GM13976 (cell line): ENCODE measurements around the gene TADA2A.

Experiments
- DNase-seq: peaks from one replicate; pipeline ENCODE4 v3.0.0; 2012; ENCODE audit warnings: low spot score
- in situ Hi-C: fragments of 300-500 bp; cut with MboI; formaldehyde crosslinking; loops from one replicate; pipeline ENCODE4 v1.12.0; 2022; ENCODE audit warnings: low sequenced_read_pairs, mixed read lengths, inconsistent platforms; ENCODE audit not compliant: unreplicated experiment
- TF ChIP-seq, protein P1 (sequence below): IDR thresholded peaks from 2 replicates; pipeline ENCODE4 v1.5.1; 2012; ENCODE audit warnings: borderline replicate concordance, mild to moderate bottlenecking; ENCODE audit not compliant: insufficient read depth; ENCODE audit errors: extremely low read depth, missing control alignments, control extremely low read depth

TADA2A gene

GRCh38 chr17:37406635-37407461, at the start of gene TADA2A, which contains the start of gene ACACA:
TADA2A (plus strand) TSS chr17:37406886; CDS start chr17:37411366, 4,480 bp downstream.
ACACA (minus strand) TSS chr17:37406836; CDS start chr17:37406299, 537 bp downstream.
- TF ChIP-seq, protein P1, sequence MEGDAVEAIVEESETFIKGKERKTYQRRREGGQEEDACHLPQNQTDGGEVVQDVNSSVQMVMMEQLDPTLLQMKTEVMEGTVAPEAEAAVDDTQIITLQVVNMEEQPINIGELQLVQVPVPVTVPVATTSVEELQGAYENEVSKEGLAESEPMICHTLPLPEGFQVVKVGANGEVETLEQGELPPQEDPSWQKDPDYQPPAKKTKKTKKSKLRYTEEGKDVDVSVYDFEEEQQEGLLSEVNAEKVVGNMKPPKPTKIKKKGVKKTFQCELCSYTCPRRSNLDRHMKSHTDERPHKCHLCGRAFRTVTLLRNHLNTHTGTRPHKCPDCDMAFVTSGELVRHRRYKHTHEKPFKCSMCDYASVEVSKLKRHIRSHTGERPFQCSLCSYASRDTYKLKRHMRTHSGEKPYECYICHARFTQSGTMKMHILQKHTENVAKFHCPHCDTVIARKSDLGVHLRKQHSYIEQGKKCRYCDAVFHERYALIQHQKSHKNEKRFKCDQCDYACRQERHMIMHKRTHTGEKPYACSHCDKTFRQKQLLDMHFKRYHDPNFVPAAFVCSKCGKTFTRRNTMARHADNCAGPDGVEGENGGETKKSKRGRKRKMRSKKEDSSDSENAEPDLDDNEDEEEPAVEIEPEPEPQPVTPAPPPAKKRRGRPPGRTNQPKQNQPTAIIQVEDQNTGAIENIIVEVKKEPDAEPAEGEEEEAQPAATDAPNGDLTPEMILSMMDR, result no peak
- in situ Hi-C loops, result no loop called here
- DNase-seq, result peak; percentile 95

DNA sequence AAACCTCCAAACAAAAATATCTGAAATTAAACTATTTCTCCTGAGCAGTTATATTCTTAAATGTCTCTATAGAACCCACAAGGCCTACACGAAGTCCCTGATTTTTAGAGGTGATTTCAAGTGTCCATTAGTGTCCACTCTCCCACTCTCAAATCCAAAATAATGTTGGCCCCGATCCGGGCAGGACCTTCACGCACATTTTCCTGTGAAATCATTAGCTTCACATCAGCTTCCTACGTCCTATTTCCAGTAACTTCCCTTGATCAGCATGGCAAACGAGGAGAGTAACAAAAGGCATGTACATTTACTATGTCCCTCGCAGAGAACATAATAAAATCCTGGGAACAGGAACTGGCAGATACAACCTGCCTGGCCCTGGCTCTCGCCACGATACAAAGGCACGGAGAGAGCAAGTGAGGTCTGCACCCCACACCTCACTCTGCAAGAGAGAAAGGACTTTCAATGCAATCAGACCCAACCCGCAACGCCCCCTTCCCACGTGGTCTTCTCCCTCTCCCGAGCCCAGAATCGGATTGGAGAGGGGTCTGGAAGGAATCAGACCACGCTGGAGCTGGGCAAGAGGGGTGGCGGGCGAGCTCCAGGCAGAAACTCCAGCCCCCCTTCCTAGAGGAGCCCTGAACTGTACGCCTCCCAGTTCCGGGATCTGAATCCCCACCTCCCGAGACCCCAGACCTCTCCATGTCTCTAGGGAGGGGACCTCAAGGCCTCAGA, 48.4 kb upstream of the TADA2A start:
- in situ Hi-C loops, result no loop called here
- peak; percentile 67 for DNase-seq
- TF ChIP-seq, protein P1, result no peak

DNA sequence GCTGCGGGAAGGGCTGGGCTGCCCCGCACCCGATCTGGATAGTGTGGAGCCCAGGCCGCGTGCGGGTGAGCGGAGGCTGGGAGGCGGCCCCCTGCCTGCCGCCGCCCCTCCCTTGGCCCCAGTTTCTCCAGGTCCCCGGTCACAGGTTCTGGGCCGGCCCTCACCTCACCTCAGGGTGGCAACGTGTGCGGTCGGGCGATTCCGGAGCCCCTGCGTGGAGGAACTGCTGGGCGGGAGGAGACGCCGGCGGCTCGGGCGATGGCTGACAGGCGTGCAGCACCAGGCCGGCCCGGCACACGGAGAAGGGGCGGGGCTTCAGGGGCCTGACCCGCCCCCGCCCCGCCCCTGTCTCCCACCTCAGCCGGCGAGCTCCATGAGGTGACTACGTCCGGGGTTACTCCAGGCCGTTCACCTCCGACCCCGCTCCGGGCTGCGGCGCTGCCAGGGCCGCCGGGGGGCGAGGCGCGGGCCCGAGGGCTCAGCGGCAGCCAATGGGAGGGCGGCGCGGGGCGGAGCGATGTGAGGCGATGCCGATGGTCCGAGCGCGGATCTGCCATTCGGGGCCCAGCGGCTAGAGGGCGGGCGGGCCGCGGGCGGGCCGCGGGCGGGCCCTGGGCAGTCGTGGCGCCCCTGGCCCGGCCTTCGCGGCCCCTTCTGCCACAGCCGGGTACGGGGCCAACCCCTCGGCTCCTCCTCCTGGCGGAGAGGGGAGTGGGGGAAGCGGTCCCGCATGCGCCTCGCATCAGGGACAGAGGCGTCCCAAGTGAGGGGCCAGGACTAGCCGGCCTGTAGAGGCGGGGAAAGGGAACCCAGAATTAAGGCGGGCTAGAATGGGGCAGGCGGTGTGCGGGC, 47.6 kb upstream of the TADA2A start:
- TF ChIP-seq, protein P1, result no peak
- peak; percentile 99 for DNase-seq
- in situ Hi-C loops, result no loop called here

- no peak for DNase-seq
- TF ChIP-seq, protein P1, result no peak
- in situ Hi-C loops, result no loop called here
Observed at GRCh38 chr17:37359682-37360188, 47.0 kb upstream of the TADA2A start.

DNA sequence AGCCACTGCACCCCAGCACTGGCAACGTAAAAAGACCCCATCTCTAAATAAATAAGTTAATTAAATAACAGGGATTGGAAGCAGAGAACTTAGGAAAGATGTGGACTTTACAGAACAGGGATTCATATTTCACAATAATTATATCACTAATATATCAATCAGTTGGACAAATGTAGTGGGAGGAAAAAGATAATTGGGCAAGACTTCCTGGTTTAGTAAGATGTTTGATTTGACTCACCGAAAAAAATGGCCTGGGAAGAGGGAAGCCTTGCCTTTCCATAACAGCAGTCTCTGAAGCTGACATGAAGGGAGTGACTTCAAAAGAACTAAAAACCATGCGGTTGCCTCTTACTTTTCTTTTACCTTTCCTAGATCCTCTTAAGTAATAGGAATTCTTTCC, 46.1 kb upstream of the TADA2A start:
- DNase-seq, result no peak
- in situ Hi-C loops, result no loop called here
- TF ChIP-seq, protein P1, result no peak

DNA sequence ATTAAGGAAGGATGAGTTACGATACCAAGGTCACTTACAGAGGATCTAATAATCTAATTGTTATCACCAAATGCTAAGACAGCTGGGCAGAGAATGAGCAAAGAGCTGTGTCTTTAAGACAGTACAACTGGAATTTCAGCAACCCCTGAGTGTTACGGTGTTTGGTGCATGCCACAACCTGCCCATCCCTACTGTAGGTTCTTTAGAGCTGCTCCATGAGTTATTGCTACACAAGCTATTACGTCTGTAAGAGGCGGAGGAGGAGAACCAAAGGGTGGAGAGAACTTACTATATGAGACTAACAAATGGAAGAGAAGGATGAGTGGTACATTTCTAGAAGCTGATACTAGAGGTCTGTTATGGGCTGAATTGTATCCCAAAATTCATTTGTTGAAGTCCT, 45.1 kb upstream of the TADA2A start:
- in situ Hi-C loops, result no loop called here
- TF ChIP-seq, protein P1, result no peak
- no peak for DNase-seq
